ENCODE data around the gene ELFN2.

ELFN2 gene

GRCh38 chr22:37379722-37380121 lies 47.6 kb downstream of the ELFN2 start:
- no peak for DNase-seq

GRCh38 chr22:37379085-37379484 lies 48.2 kb downstream of the ELFN2 start:
- no peak for DNase-seq

GRCh38 chr22:37378642-37379058 lies 48.6 kb downstream of the ELFN2 start:
- DNase-seq, result no peak

GRCh38 chr22:37377927-37378326 lies 49.4 kb downstream of the ELFN2 start:
- no peak for DNase-seq

- DNase-seq, result no peak
Observed at GRCh38 chr22:37377138-37377537, 50.1 kb downstream of the ELFN2 start.

GRCh38 chr22:37376643-37377042 lies 50.6 kb downstream of the ELFN2 start:
- DNase-seq, result no peak

GRCh38 chr22:37375801-37376200 lies 51.5 kb downstream of the ELFN2 start:
- DNase-seq, result no peak

GRCh38 chr22:37374571-37374970 lies 52.7 kb downstream of the ELFN2 start:
- DNase-seq, result no peak

- no peak for DNase-seq
Observed at GRCh38 chr22:37373451-37373850, 53.8 kb downstream of the ELFN2 start.

GRCh38 chr22:37371911-37372310 lies 55.4 kb downstream of the ELFN2 start:
- DNase-seq, result no peak

GRCh38 chr22:37371491-37371890 lies 55.8 kb downstream of the ELFN2 start:
- DNase-seq, result no peak

GRCh38 chr22:37370306-37370979 lies 56.8 kb downstream of the ELFN2 start:
- peak; percentile 25 to 30 for DNase-seq

- DNase-seq, result no peak
Observed at GRCh38 chr22:37369483-37369882, 57.8 kb downstream of the ELFN2 start.

- peak in 1 of 2 experiments; percentile 0 for DNase-seq
Observed at GRCh38 chr22:37368058-37368457, 59.2 kb downstream of the ELFN2 start.

- DNase-seq, result no peak
Observed at GRCh38 chr22:37366601-37367000, 60.7 kb downstream of the ELFN2 start.

- DNase-seq, result no peak
Observed at GRCh38 chr22:37365950-37366349, 61.3 kb downstream of the ELFN2 start.

- no peak for DNase-seq
Observed at GRCh38 chr22:37363261-37363992, 63.9 kb downstream of the ELFN2 start.

GRCh38 chr22:37362621-37363020 lies 64.7 kb downstream of the ELFN2 start:
- DNase-seq, result no peak

GRCh38 chr22:37358917-37359316 lies 68.4 kb downstream of the ELFN2 start:
- no peak for DNase-seq

GRCh38 chr22:37358386-37358785 lies 68.9 kb downstream of the ELFN2 start:
- no peak for DNase-seq

GRCh38 chr22:37357446-37358075 lies 69.7 kb downstream of the ELFN2 start:
- no peak for DNase-seq

- DNase-seq, result no peak
Observed at GRCh38 chr22:37356922-37357321, 70.4 kb downstream of the ELFN2 start.

- DNase-seq, result no peak
Observed at GRCh38 chr22:37355174-37355573, 72.1 kb downstream of the ELFN2 start.

GRCh38 chr22:37354670-37355069 lies 72.6 kb downstream of the ELFN2 start:
- DNase-seq, result no peak
